C4-2B (cell line): ENCODE results near the gene CMKLR1.

Experiments used
- H3K27ac ChIP-seq: fragments of 450-650 bp; 2 replicates; pipeline ENCODE4 v1.5.1; 2017
- CTCF ChIP-seq: fragments of 450-650 bp; conservative IDR thresholded peaks from 2 replicates; pipeline ENCODE4 v1.5.1; 2017; ENCODE audit warnings: mild to moderate bottlenecking
- ZFX ChIP-seq: fragments of 450-650 bp; IDR thresholded peaks from 2 replicates; pipeline ENCODE4 v1.6.1; 2017

The CMKLR1 gene

GRCh38 chr12:108361606-108362005 is 22.5 kb upstream of the CMKLR1 start:
- no peak overlapping the region for H3K27ac ChIP-seq
- TF ChIP-seq ZFX (no peak), CTCF (no peak)

- TF ChIP-seq CTCF = no peak
- TF ChIP-seq ZFX = no peak
- H3K27ac ChIP-seq = no peak overlapping the region
These were observed 21.4 kb upstream of the CMKLR1 start for GRCh38 chr12:108360487-108360886.

GRCh38 chr12:108360057-108360456 is 20.9 kb upstream of the CMKLR1 start:
- TF ChIP-seq CTCF (no peak), ZFX (no peak)
- H3K27ac ChIP-seq = no peak overlapping the region

GRCh38 chr12:108358580-108358965 is 19.5 kb upstream of the CMKLR1 start:
- no peak overlapping the region for H3K27ac ChIP-seq
- no peak for TF ChIP-seq ZFX
- TF ChIP-seq CTCF = no peak

- no peak overlapping the region for H3K27ac ChIP-seq
- TF ChIP-seq ZFX (no peak), CTCF (no peak)
These were observed 18.9 kb upstream of the CMKLR1 start for GRCh38 chr12:108357834-108358579.

- H3K27ac ChIP-seq = no peak overlapping the region
- TF ChIP-seq CTCF = no peak
- TF ChIP-seq ZFX = no peak
These were observed 18.0 kb upstream of the CMKLR1 start for GRCh38 chr12:108356835-108357806.

GRCh38 chr12:108355069-108355468 is 16.0 kb upstream of the CMKLR1 start:
- no peak overlapping the region for H3K27ac ChIP-seq
- TF ChIP-seq ZFX (no peak), CTCF (no peak)
